HG02870 (cell line): ENCODE measurements around the gene HSD11B2.

ENCODE experiments used
- ATAC-seq: cut with Tn5 transposase; IDR thresholded peaks from one replicate; pipeline ENCODE4 v1.9.1; 2021; ENCODE audit warnings: mild to moderate bottlenecking, moderate library complexity; ENCODE audit not compliant: unreplicated experiment

The HSD11B2 gene

GRCh38 chr16:67448580-67448979 is 17.7 kb downstream of the HSD11B2 start:
- ATAC-seq = no peak

GRCh38 chr16:67449336-67449735 is 18.4 kb downstream of the HSD11B2 start:
- no peak for ATAC-seq

GRCh38 chr16:67449739-67450138 is 18.8 kb downstream of the HSD11B2 start:
- no peak for ATAC-seq

- ATAC-seq = no peak
Measured at GRCh38 chr16:67451061-67451703, 20.3 kb downstream of the HSD11B2 start.

GRCh38 chr16:67451704-67452435 is 20.9 kb downstream of the HSD11B2 start:
- ATAC-seq = no peak

- ATAC-seq = no peak
Measured at GRCh38 chr16:67454104-67454503, 23.2 kb downstream of the HSD11B2 start.

GRCh38 chr16:67454852-67455251 is 23.9 kb downstream of the HSD11B2 start:
- no peak for ATAC-seq

GRCh38 chr16:67456391-67457081 is 25.6 kb downstream of the HSD11B2 start:
- no peak for ATAC-seq

GRCh38 chr16:67457611-67458010 is 26.7 kb downstream of the HSD11B2 start:
- ATAC-seq = no peak

- ATAC-seq = no peak
Measured at GRCh38 chr16:67458121-67458641, 27.3 kb downstream of the HSD11B2 start.

- no peak for ATAC-seq
Measured at GRCh38 chr16:67459066-67459860, 28.3 kb downstream of the HSD11B2 start.

GRCh38 chr16:67459861-67460150 is 28.9 kb downstream of the HSD11B2 start:
- no peak for ATAC-seq

- no peak for ATAC-seq
Measured at GRCh38 chr16:67460168-67460567, 29.2 kb downstream of the HSD11B2 start.

- ATAC-seq = no peak
Measured at GRCh38 chr16:67460961-67461360, 30.0 kb downstream of the HSD11B2 start.

- ATAC-seq = no peak
Measured at GRCh38 chr16:67461600-67462278, 30.8 kb downstream of the HSD11B2 start.

GRCh38 chr16:67462279-67462655 is 31.3 kb downstream of the HSD11B2 start:
- no peak for ATAC-seq

GRCh38 chr16:67463059-67463458 is 32.1 kb downstream of the HSD11B2 start:
- no peak for ATAC-seq

GRCh38 chr16:67463691-67464090 is 32.8 kb downstream of the HSD11B2 start:
- ATAC-seq = no peak

GRCh38 chr16:67464565-67464964 is 33.6 kb downstream of the HSD11B2 start:
- ATAC-seq = no peak

GRCh38 chr16:67466581-67466980 is 35.7 kb downstream of the HSD11B2 start:
- no peak for ATAC-seq

- no peak for ATAC-seq
Measured at GRCh38 chr16:67468731-67469130, 37.8 kb downstream of the HSD11B2 start.
